Activated T-helper 1 cell treated with anti-CD3 and anti-CD28 coated beads, Interleukin-12 subunit alpha, Interleukin-12 subunit beta, Interleukin-2, Interleukin-4 antibody, amounts not matched to agents 30 ng/mL and 10 ng/mL and 1 ng/mL, durations not matched to agents 14 hours and 24 hours and 36 hours (primary cell): ENCODE results near the gene AOPEP. TPM values are rescaled to one million over a fixed set of nuclear protein-coding genes. Genes with fewer than 3 reads are reported as not detected.

Experiments
- DNase-seq: peaks from one replicate; pipeline ENCODE4 v3.0.0; 2021; ENCODE audit warnings: low spot score
- H3K27ac Mint-ChIP-seq: one replicate; pipeline ENCODE4 v1.8.0; 2021; ENCODE audit warnings: mild to moderate bottlenecking, mixed read lengths
- H3K27me3 Mint-ChIP-seq: one replicate; pipeline ENCODE4 v1.8.0; 2022; ENCODE audit warnings: mild to moderate bottlenecking, moderate library complexity, mixed read lengths; ENCODE audit not compliant: insufficient read depth
- H3K36me3 Mint-ChIP-seq: one replicate; pipeline ENCODE4 v1.8.0; 2021; ENCODE audit warnings: low read depth, mixed read lengths
- H3K4me1 Mint-ChIP-seq: one replicate; pipeline ENCODE4 v1.8.0; 2021; ENCODE audit warnings: low read depth, mixed read lengths
- H3K4me3 Mint-ChIP-seq: one replicate; pipeline ENCODE4 v1.8.0; 2021; ENCODE audit warnings: mild to moderate bottlenecking, moderate library complexity, mixed read lengths
- H3K9me3 Mint-ChIP-seq: one replicate; pipeline ENCODE4 v1.8.0; 2021; ENCODE audit warnings: mixed read lengths
- intact Hi-C: fragments of 100-400 bp; cut with micrococcal nuclease; formaldehyde crosslinking; loops from one replicate; pipeline ENCODE4 v1.15.1; 2024
- total RNA-seq: library from RNA; stranded (reverse); gene quantifications from 2 replicates; pipeline ENCODE4 v1.2.3, GENCODE V29; 2022

Gene AOPEP
- total RNA-seq, 1 donor from 2014 or later: 22.5 TPM

DNA sequence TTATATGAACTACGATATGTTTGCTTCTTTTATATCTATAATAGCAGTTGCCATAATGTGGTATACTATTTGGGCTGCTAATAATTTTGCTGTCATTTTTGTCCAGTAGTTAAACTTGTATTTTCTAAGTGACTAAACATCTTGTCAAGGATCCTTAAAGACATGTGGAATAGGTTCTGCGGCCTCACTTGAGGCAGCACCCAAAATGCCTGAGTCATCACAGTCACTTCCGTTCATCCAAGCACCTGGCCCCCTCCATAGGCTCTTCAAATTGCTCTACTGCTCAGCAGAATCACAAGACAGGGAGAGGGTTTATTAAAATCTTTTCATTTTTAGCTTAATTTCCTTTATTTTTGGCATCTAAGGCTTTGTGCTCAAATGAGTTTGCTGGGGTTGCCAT, 259.1 kb downstream of the AOPEP start:
- no peak overlapping the region for H3K4me3 Mint-ChIP-seq
- no peak overlapping the region for H3K27ac Mint-ChIP-seq

GRCh38 chr9:94987731-94988130, 261.2 kb downstream of the AOPEP start:
- Mint-ChIP-seq H3K9me3 (no peaks in the 10 kb centered on the region), H3K4me1 (peaks cover 5% of the 10 kb centered on the region), H3K27me3 (peaks cover under 1% of the 10 kb centered on the region), H3K27ac (no peak overlapping the region), H3K36me3 (no peaks in the 10 kb centered on the region), H3K4me3 (no peak overlapping the region)
- intact Hi-C loops: no loop called here
- DNase-seq: no peak

More for the DNA sequence above, 259.1 kb downstream of the AOPEP start:
- Mint-ChIP-seq H3K27me3 (no peaks in the 10 kb centered on the region), H3K4me1 (peaks cover 14% of the 10 kb centered on the region), H3K36me3 (no peaks in the 10 kb centered on the region), H3K9me3 (no peaks in the 10 kb centered on the region)
- no peak for DNase-seq
- intact Hi-C loops: no loop called here

- H3K4me1 Mint-ChIP-seq: no peaks in the 10 kb centered on the region
- intact Hi-C loops: no loop called here
- no peak overlapping the region for H3K4me3 Mint-ChIP-seq
- peaks cover 4% of the 10 kb centered on the region for H3K27me3 Mint-ChIP-seq
- no peak overlapping the region for H3K27ac Mint-ChIP-seq
- no peaks in the 10 kb centered on the region for H3K9me3 Mint-ChIP-seq
- DNase-seq: no peak
- H3K36me3 Mint-ChIP-seq: no peaks in the 10 kb centered on the region
These were observed 264.5 kb downstream of the AOPEP start for GRCh38 chr9:94990897-94991561.

- no peak for DNase-seq
- H3K9me3 Mint-ChIP-seq: no peaks in the 10 kb centered on the region
- H3K27ac Mint-ChIP-seq: no peak overlapping the region
- no peaks in the 10 kb centered on the region for H3K36me3 Mint-ChIP-seq
- peaks cover 6% of the 10 kb centered on the region for H3K27me3 Mint-ChIP-seq
- no peak overlapping the region for H3K4me3 Mint-ChIP-seq
- intact Hi-C loops: no loop called here
- H3K4me1 Mint-ChIP-seq: no peaks in the 10 kb centered on the region
These were observed 265.7 kb downstream of the AOPEP start for GRCh38 chr9:94991961-94992907.

- no peak for DNase-seq
- peaks cover 7% of the 10 kb centered on the region for H3K27me3 Mint-ChIP-seq
- intact Hi-C loops: no loop called here
- H3K4me3 Mint-ChIP-seq: no peak overlapping the region
- no peaks in the 10 kb centered on the region for H3K4me1 Mint-ChIP-seq
- no peaks in the 10 kb centered on the region for H3K9me3 Mint-ChIP-seq
- H3K27ac Mint-ChIP-seq: no peak overlapping the region
- no peaks in the 10 kb centered on the region for H3K36me3 Mint-ChIP-seq
These were observed 266.8 kb downstream of the AOPEP start for GRCh38 chr9:94993160-94993820.

- no peak overlapping the region for H3K4me3 Mint-ChIP-seq
- intact Hi-C loops: no loop called here
- DNase-seq: no peak
- H3K36me3 Mint-ChIP-seq: no peaks in the 10 kb centered on the region
- H3K4me1 Mint-ChIP-seq: no peaks in the 10 kb centered on the region
- no peaks in the 10 kb centered on the region for H3K9me3 Mint-ChIP-seq
- no peak overlapping the region for H3K27ac Mint-ChIP-seq
- peaks cover 7% of the 10 kb centered on the region for H3K27me3 Mint-ChIP-seq
These were observed 267.3 kb downstream of the AOPEP start for GRCh38 chr9:94993821-94994165.

GRCh38 chr9:94995048-94995693, 268.7 kb downstream of the AOPEP start:
- intact Hi-C loops: no loop called here
- DNase-seq: no peak
- no peaks in the 10 kb centered on the region for H3K4me1 Mint-ChIP-seq
- no peak overlapping the region for H3K4me3 Mint-ChIP-seq
- no peak overlapping the region for H3K27ac Mint-ChIP-seq
- H3K27me3 Mint-ChIP-seq: peaks cover 11% of the 10 kb centered on the region
- no peaks in the 10 kb centered on the region for H3K9me3 Mint-ChIP-seq
- no peaks in the 10 kb centered on the region for H3K36me3 Mint-ChIP-seq

GRCh38 chr9:94996641-94997040, 270.1 kb downstream of the AOPEP start:
- intact Hi-C loops: no loop called here
- DNase-seq: no peak
- peaks cover 20% of the 10 kb centered on the region for H3K27me3 Mint-ChIP-seq
- H3K4me3 Mint-ChIP-seq: no peak overlapping the region
- no peaks in the 10 kb centered on the region for H3K9me3 Mint-ChIP-seq
- H3K36me3 Mint-ChIP-seq: no peaks in the 10 kb centered on the region
- no peak overlapping the region for H3K27ac Mint-ChIP-seq
- no peaks in the 10 kb centered on the region for H3K4me1 Mint-ChIP-seq

DNA sequence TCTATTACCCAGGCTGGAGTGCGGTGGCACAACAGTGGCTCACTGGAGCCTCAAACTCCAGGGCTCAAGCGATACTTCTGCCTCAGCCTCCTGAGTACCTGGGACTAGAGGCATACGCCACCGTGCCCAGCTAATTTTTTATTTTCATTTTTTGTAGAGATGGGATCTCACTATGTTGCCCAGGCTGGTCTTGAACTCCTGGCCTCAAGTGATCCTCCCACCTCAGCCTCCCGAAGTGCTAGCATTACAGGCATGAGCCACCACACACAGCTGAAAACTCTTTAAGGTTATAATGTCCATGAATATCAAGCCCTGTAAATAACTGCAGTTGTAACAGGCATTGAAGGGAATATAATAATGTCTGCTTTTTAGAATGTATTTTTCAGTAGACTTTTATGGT, 271.2 kb downstream of the AOPEP start:
- Mint-ChIP-seq H3K4me1 (no peaks in the 10 kb centered on the region), H3K36me3 (no peaks in the 10 kb centered on the region), H3K27ac (no peak overlapping the region), H3K4me3 (no peak overlapping the region), H3K9me3 (no peaks in the 10 kb centered on the region), H3K27me3 (peaks cover 27% of the 10 kb centered on the region)
- no peak for DNase-seq
- intact Hi-C loops: no loop called here

DNA sequence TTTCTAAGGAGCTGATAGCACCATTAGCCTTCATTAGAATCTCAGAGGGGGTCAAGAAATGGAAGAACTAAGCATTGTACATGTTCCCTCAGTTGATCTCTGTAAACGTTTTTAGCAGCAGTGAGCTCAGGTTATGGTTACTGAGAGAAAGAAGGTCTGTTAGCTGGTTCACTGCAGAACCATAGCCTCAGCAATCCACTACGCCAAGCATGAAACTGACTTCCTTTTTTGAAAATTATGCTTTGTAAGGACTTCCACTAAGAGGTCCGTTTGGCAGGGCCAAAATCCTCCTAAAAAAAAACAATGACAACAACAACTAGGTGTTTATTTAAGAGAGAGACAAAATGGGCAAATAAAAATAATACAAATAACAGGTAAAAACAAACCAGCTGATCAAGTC, 273.3 kb downstream of the AOPEP start:
- no peak overlapping the region for H3K27ac Mint-ChIP-seq
- H3K4me1 Mint-ChIP-seq: peaks cover 6% of the 10 kb centered on the region
- peaks cover 35% of the 10 kb centered on the region for H3K27me3 Mint-ChIP-seq
- H3K4me3 Mint-ChIP-seq: no peak overlapping the region
- no peak for DNase-seq
- H3K9me3 Mint-ChIP-seq: no peaks in the 10 kb centered on the region
- no peaks in the 10 kb centered on the region for H3K36me3 Mint-ChIP-seq
- intact Hi-C loops: loop anchor here (10.0 kb wide), 2 partner anchors 515 to 725 kb away; partner anchors contain the start of gene PTCH1

GRCh38 chr9:95000821-95001220, 274.3 kb downstream of the AOPEP start:
- DNase-seq: no peak
- intact Hi-C loops: loop anchor here (10.0 kb wide), 2 partner anchors 514 to 724 kb away; partner anchors contain the start of gene PTCH1
- no peaks in the 10 kb centered on the region for H3K9me3 Mint-ChIP-seq
- H3K36me3 Mint-ChIP-seq: peaks cover 3% of the 10 kb centered on the region
- H3K4me3 Mint-ChIP-seq: no peak overlapping the region
- peaks cover 9% of the 10 kb centered on the region for H3K4me1 Mint-ChIP-seq
- peaks cover 39% of the 10 kb centered on the region for H3K27me3 Mint-ChIP-seq
- H3K27ac Mint-ChIP-seq: no peak overlapping the region

- intact Hi-C loops: loop anchor here (10.0 kb wide), 2 partner anchors 513 to 723 kb away; partner anchors contain the start of gene PTCH1
- no peak overlapping the region for H3K4me3 Mint-ChIP-seq
- H3K4me1 Mint-ChIP-seq: peaks cover 18% of the 10 kb centered on the region
- H3K9me3 Mint-ChIP-seq: no peaks in the 10 kb centered on the region
- H3K36me3 Mint-ChIP-seq: peaks cover 5% of the 10 kb centered on the region
- peaks cover 48% of the 10 kb centered on the region for H3K27me3 Mint-ChIP-seq
- no peak for DNase-seq
- H3K27ac Mint-ChIP-seq: no peak overlapping the region
These were observed 275.2 kb downstream of the AOPEP start for GRCh38 chr9:95001720-95002119.
